ENCODE results near the gene FKBP3. TPM values are rescaled to one million over a fixed set of nuclear protein-coding genes. Genes with fewer than 3 reads are reported as not detected.

The FKBP3 gene
- total and polyA plus RNA-seq, 10 donors, result 27.9 to 97.4 (median 42.2) TPM

DNA sequence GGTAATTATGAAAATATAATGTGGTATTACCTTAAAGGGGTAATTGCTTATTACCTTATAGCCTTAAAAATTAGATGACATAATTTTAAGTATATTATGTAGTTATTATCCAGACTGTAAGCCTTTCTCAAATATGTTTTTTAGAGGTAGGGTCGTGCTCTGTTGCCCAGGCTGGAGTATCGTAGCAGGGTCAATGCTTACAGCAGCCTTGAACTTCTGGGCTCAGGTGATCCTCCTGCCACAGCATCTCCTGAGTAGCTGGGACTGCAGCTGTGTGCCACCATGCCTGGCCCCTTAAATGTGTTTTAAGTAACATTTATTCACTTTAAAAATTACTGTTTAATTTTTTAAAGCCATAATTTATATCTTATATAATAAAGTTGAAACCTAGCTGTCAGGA lies 40.0 kb downstream of the FKBP3 start:
- H3K4me3 ChIP-seq, result no peak overlapping the region
- H3K4me1 ChIP-seq, result peaks cover 0 to 28% (median 13%) of the 10 kb centered on the region in 6 donors
- no peak overlapping the region for H3K27ac ChIP-seq
- DNase-seq, result no peak
- WGBS, 5 donors, result 85 to 97% (median 92%) methylated on average over 2 of the region's 2 CpGs
- intact Hi-C loops (cut with DNase I; ENCODE audit: low total_unique reads), result no loop called here
- TF ChIP-seq POLR2AphosphoS5 (IDR thresholded peaks at IDR 0.05) (no peak), POLR2A (IDR thresholded peaks at IDR 0.05) (no peak)
- TF ChIP-seq, protein P1, sequence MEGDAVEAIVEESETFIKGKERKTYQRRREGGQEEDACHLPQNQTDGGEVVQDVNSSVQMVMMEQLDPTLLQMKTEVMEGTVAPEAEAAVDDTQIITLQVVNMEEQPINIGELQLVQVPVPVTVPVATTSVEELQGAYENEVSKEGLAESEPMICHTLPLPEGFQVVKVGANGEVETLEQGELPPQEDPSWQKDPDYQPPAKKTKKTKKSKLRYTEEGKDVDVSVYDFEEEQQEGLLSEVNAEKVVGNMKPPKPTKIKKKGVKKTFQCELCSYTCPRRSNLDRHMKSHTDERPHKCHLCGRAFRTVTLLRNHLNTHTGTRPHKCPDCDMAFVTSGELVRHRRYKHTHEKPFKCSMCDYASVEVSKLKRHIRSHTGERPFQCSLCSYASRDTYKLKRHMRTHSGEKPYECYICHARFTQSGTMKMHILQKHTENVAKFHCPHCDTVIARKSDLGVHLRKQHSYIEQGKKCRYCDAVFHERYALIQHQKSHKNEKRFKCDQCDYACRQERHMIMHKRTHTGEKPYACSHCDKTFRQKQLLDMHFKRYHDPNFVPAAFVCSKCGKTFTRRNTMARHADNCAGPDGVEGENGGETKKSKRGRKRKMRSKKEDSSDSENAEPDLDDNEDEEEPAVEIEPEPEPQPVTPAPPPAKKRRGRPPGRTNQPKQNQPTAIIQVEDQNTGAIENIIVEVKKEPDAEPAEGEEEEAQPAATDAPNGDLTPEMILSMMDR (IDR thresholded peaks at IDR 0.05 in 8 of 11, conservative IDR thresholded peaks at IDR 0.05 in 3 of 11), result no peak
- no peaks in the 10 kb centered on the region for H3K9me3 ChIP-seq
- peaks cover 0 to 53% (median 36%) of the 10 kb centered on the region in 6 donors for H3K36me3 ChIP-seq
- no peaks in the 10 kb centered on the region for H3K27me3 ChIP-seq (replicated peaks in 1 of 7)

DNA sequence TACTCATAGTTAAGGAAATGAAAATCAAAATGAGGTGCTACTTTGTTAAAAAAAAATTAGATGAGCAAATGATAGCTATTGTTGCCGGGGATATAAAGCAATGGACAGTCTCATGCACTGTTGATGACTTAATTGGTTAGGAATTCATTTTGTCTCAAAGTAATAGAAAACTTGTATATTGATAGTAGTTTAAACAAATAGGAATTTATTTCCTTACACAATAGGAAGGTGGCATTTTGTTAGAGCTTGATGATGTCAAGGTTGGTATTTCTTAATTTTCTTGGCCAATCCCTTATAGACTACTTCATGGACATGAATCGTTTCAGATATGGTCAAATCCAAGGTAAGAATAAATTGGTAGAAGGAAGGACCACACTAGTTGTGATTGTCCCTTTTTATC lies 42.6 kb downstream of the FKBP3 start:
- Histone ChIP-seq H3K9me3 (no peaks in the 10 kb centered on the region), H3K27ac (no peak overlapping the region), H3K4me3 (no peak overlapping the region), H3K27me3 (replicated peaks in 1 of 7) (no peaks in the 10 kb centered on the region), H3K36me3 (peaks cover 0 to 27% (median 13%) of the 10 kb centered on the region in 6 donors), H3K4me1 (peaks cover 3 to 54% (median 38%) of the 10 kb centered on the region in 6 donors)
- no peak for DNase-seq
- TF ChIP-seq POLR2A (IDR thresholded peaks at IDR 0.05), result no peak
- TF ChIP-seq POLR2AphosphoS5 (IDR thresholded peaks at IDR 0.05), result no peak
- TF ChIP-seq, protein P1 (IDR thresholded peaks at IDR 0.05 in 8 of 11, conservative IDR thresholded peaks at IDR 0.05 in 3 of 11), result no peak
- 77 to 95% (median 81%) methylated on average over 2 of the region's 2 CpGs for WGBS, 5 donors
- intact Hi-C loops (cut with DNase I; ENCODE audit: low total_unique reads), result no loop called here

DNA sequence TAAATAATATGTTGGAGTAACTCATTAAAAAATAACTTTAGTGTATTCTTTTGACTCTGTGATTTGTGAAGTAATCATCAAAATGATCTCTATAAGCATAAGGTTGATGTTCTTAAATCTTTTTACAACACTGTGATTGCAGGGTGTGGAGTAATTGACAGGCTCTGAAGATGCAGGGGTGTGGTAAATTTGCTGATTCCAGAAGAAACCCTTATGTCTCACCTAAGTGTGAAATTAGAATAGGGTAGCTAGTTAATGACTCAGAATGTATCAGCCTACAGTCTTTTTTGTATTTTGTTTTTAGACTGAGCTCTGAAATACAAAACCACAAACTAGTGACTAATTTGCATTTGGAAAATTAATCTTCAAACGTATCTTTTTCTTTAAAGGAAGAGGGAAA lies 44.5 kb downstream of the FKBP3 start:
- intact Hi-C loops (cut with DNase I; ENCODE audit: low total_unique reads), result no loop called here
- H3K27ac ChIP-seq, result no peak overlapping the region

DNA sequence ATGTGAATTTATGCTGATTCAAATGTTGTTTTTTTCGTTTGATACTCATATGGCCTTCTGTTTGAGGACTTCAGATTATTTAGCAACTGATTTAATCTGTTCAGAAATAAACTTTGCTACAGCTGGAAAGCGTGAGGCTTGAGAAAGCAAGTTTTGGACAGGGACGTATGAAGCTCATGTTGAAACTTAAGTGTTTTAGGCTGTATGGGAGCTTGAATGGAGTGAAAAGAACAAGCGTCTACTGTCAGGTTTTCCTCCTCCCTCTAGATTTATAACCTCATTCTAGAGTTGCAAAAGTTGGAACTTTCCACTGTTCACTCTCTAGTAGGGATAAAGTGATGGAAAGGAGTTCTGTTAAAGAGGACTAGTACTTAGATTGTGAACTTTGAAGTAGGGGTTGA lies 49.3 kb downstream of the FKBP3 start:
- H3K36me3 ChIP-seq, result no peaks in the 10 kb centered on the region
- no peak for DNase-seq
- intact Hi-C loops (cut with DNase I; ENCODE audit: low total_unique reads), result no loop called here
- peak overlapping the region in 6 of 8 donors; percentile 82 to 90 (median 84) for H3K27ac ChIP-seq
- peaks cover 17 to 64% (median 57%) of the 10 kb centered on the region in 6 donors for H3K4me1 ChIP-seq
- H3K27me3 ChIP-seq (replicated peaks in 1 of 7), result no peaks in the 10 kb centered on the region
- 3 to 7% (median 4%) methylated on average over 4 of the region's 4 CpGs for WGBS, 5 donors
- no peak for TF ChIP-seq POLR2A (IDR thresholded peaks at IDR 0.05)
- TF ChIP-seq, protein P1 (IDR thresholded peaks at IDR 0.05 in 8 of 11, conservative IDR thresholded peaks at IDR 0.05 in 3 of 11), result no peak
- TF ChIP-seq POLR2AphosphoS5 (IDR thresholded peaks at IDR 0.05), result no peak
- peak overlapping the region; percentile 57 to 89 (median 72) for H3K4me3 ChIP-seq
- H3K9me3 ChIP-seq, result no peaks in the 10 kb centered on the region

More for the DNA sequence above, 44.5 kb downstream of the FKBP3 start:
- H3K9me3 ChIP-seq, result no peaks in the 10 kb centered on the region
- H3K4me1 ChIP-seq, result peaks cover 17 to 73% (median 57%) of the 10 kb centered on the region in 6 donors
- 26 to 48% (median 33%) methylated on average over 1 of the region's 1 CpG for WGBS, 5 donors
- TF ChIP-seq POLR2A (IDR thresholded peaks at IDR 0.05) (no peak), POLR2AphosphoS5 (IDR thresholded peaks at IDR 0.05) (no peak)
- TF ChIP-seq, protein P1 (IDR thresholded peaks at IDR 0.05 in 8 of 11, conservative IDR thresholded peaks at IDR 0.05 in 3 of 11), result no peak
- H3K4me3 ChIP-seq, result no peak overlapping the region
- DNase-seq, result no peak
- H3K36me3 ChIP-seq, result peaks cover 0 to 8% (median under 1%) of the 10 kb centered on the region in 6 donors
- H3K27me3 ChIP-seq (replicated peaks in 1 of 7), result no peaks in the 10 kb centered on the region

Data from spleen (tissue), 11 donors.